GM21515 (cell line): ENCODE measurements around the gene SLC26A4.
"Not testable (repeated sequence)": the region's sequence is repeated elsewhere in the genome, so short reads cannot be mapped to it uniquely, and the experiment has no call there.

Experiments used
- ATAC-seq: cut with Tn5 transposase; IDR thresholded peaks from one replicate; pipeline ENCODE4 v1.9.1; 2021; ENCODE audit not compliant: unreplicated experiment

SLC26A4 gene

GRCh38 chr7:107660381-107661080 lies at the start of gene SLC26A4:
Gene SLC26A4 (plus strand): TSS chr7:107660828. CDS start chr7:107661642, 814 bp downstream.
- ATAC-seq, result no peak

GRCh38 chr7:107613439-107613838 lies 47.2 kb upstream of the SLC26A4 start:
- no peak for ATAC-seq

- no peak for ATAC-seq
Measured at GRCh38 chr7:107613948-107614347, 46.7 kb upstream of the SLC26A4 start.

DNA sequence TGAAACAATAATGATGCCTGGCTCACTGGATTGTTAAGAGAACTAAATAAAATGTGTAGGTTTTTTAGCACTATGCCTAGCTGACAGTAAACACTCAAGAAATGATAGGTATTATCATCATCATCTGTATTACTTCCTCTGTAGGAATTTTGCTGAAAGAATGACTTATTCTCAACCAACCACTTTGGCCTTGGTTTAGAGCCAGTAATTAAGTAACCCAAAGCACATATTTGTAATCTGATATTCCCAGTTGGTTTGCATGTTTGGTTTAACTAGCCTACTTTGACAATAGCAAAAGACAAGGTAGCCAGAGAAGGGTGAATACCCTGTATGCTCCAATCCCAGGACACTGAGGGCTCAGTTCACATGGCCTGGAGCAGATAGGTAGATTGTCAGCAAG lies 46.2 kb upstream of the SLC26A4 start:
- no peak for ATAC-seq

DNA sequence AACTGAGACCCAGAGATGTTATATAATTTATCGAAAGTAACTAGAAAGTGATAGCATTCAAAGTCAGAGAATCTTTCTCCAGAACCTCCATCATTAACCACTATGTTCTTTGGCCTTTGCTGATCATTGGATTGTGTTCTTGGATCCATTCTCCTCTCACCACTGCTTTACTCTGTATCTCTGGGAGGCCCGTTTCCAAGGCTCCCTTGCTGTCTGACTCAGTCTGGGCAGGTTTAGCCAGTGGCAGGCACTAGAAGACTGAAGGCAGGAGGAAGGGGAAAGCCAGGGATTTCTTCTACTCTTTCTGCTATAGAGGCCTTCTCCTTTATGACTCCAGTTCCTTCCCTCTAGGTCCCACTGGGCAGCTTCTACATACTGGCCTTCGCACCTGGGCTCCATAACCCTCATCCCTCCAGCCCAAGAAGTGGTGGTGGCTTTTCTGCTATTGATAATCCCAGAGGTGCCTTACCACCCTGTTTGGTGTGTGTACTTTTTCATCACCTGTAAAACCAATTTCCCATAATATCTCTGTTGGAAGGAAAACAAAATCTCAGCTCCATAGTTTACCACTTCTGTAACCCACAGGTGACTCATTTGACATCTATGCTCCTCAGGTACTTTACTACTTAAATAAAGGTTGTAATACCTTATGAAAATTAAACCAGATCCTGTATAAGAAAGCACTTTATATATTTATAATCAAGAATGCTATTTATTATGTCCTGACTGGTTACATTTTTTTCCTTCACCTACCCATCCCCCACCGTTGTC lies 44.5 kb upstream of the SLC26A4 start:
- no peak for ATAC-seq

- ATAC-seq, result no peak
Measured at GRCh38 chr7:107622429-107622828, 38.2 kb upstream of the SLC26A4 start.

GRCh38 chr7:107622894-107623293 lies 37.7 kb upstream of the SLC26A4 start:
- no peak for ATAC-seq

DNA sequence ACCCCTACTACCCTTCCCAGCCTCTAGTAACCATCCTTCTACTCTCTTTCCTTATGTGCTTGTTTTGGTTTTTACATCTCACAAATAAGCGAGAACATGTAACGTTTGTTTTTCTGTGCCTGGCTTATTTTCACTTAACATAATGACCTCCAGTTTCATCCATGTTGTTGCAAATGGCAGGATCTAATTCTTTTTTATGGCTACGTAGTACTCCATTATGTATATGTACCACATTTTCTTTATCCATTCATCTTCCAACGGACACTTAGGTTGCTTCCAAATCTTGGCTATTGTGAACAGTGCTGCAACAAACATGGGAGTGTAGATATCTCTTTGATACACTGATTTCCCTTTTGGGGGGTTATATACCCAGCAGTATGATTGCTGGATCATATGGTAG lies 33.6 kb upstream of the SLC26A4 start:
- no peak for ATAC-seq

DNA sequence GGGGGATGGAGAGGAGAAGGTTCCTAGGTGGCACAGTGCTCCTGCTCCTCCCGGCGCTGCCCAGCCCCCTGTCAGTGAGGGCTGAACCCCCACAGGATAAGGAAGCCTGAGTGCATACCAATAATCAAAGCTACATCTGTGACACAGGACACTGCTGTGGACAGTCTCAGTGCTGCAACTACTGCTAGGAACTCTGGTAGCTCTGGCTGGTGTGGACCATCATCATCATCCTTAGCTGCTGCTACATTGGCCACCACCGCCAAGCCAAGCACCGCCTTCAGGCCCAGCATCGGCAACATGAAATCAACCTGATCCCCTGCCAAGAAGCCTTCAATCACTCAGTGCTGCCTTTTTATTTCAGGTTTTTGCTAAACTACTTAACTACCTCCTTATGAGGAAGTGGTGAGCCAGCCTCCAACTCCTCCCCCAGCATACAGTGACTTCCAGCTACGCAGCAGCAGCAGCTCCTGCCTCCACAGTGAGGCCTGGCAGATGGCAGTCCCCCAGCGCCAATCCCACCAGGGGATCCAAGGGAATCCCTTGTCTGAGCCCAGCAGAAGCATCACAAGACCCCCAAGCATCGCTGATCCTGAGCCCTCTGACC lies 32.1 kb upstream of the SLC26A4 start:
- no peak for ATAC-seq

GRCh38 chr7:107630342-107630741 lies 30.3 kb upstream of the SLC26A4 start:
- no peak for ATAC-seq

DNA sequence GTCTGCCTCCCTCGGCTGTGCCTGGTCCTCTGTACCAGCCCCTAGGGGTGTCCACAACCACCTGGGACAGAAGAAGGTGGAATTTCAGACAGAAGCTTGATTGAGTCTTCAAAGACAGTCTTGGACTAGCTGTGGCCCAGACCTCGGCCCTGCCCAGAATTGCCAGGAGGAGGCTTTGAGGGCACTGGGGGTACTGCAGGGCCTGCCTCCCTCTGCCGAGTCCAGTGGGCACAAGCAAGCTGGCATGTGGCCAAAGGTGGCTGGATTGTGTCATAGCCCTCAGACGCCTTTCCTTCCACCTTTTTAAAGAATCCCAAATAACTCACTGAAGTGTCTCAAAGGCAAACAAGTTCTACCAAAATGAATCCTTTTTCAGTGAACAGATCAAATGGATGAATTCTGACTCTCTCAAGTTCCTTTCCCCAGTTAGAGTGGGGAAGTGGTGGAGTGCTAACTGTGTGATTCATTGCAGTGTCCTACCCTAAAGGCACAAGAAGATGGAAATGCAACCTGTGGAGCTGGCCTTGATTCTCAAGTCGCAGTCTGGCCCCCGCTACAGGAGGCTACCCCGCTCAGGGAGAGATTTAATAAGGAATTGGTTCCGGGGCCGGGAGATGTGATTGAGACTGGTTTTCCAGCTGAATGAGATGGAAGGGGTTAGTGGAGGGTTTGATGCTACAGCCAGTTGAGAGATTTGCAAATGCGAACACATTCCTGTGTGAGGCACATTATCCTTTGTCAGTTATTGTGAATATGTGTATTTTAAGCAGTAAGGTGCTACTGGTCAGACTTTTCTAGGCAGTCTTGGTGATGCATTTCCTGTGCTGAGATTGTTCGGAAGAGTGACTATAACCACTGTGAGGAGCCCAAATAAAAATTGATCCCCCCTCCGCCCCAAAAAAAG lies 28.8 kb upstream of the SLC26A4 start:
- ATAC-seq, result no peak

DNA sequence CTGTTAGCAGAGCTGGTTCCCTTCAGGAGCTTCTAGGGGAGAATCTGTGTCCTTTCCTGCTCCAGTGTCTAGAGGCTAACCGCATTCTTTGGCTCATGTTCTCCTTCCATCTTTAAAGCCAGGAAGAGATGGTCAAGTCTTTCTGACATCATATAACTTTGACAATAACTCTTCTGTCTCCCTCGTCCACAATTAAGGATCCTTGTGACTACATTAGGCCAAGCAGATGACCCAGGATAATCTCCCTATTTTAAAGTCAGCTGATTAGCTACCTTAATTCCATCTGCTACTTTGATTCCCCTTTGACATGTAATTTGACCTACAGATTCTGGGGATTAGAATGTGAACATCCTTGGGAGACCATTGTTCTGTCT lies 28.1 kb upstream of the SLC26A4 start:
- no peak for ATAC-seq

DNA sequence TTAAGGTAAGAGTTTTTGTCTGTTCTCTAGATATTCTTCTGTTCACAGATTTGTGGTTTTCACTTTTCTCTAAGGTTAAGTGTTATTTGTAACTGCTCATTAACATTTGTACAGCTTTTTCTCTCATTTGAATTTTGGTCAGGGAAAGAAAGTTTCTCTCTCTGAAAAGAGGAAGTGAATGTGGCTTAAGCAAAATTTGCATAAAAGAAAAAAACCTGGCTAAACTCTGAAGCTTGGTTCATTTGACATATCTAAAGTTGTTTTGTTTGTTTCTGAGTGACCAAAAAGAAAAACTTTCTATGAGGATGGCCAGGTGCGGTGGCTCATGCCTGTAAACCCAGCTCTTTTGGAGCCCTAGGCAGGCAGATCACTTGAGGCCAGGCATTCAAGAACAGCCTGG lies 22.0 kb upstream of the SLC26A4 start:
- ATAC-seq, result peak; percentile 89

GRCh38 chr7:107639070-107639469 lies 21.6 kb upstream of the SLC26A4 start:
- not testable (repeated sequence) for ATAC-seq

DNA sequence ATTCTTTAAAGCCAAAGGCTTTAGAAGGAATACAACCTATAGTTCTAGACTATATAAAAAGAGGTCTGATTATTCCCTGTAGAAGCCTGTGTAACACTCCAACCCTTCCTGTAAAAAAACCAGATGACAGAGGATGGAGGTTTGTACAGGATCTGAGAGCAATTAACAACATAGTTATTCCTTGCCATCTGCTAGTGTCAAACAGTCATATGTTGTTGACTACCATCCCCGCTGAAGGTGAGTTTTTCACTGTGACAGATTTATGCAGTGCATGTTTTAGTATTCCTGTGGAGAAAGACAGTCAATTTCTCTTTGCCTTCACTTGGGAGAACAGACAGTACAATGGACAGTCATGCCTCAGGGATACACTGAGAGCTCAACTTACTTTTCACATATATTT lies 19.0 kb upstream of the SLC26A4 start:
- ATAC-seq, result no peak

- no peak for ATAC-seq
Measured at GRCh38 chr7:107642501-107642900, 18.1 kb upstream of the SLC26A4 start.

DNA sequence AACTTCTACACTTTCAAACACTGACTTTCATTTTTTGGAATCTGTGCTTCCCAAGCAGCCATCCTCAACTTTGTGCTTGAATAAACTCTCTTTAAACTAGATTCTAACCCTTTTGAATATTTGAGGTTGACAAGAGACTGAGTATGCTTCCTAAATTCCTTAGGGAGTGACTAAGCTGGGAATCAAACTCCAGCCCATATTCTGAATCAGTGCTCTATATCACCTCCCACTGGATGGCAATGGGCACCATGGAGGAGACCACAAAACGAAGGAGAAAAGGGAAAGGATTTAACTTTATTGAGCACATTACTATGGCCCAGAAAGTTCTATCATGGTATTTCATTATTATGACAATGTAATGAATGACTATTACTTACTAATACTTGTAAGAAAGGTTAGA lies 17.2 kb upstream of the SLC26A4 start:
- no peak for ATAC-seq

GRCh38 chr7:107643938-107644308 lies 16.7 kb upstream of the SLC26A4 start:
- ATAC-seq, result no peak

- no peak for ATAC-seq
Measured at GRCh38 chr7:107644309-107644974, 16.2 kb upstream of the SLC26A4 start.

DNA sequence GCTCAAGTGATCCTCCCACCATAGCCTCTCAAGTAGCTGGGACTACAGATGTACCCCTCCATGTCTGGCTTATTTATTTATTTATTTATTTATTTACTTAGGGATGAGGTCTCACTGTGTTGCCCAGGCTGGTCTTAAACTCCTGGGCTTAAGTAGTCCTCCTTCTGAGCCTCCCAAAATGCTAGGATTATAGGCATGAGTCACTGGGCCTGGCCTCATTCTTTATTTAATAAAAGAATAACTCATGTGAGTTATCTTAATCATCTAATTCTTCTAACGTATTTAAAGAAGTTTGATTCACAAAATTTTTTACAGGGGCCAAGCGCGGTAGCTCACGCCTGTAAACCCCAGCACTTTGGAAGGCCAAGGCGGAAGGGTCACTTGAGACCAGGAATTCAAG lies 8.0 kb upstream of the SLC26A4 start:
- ATAC-seq, result no peak

DNA sequence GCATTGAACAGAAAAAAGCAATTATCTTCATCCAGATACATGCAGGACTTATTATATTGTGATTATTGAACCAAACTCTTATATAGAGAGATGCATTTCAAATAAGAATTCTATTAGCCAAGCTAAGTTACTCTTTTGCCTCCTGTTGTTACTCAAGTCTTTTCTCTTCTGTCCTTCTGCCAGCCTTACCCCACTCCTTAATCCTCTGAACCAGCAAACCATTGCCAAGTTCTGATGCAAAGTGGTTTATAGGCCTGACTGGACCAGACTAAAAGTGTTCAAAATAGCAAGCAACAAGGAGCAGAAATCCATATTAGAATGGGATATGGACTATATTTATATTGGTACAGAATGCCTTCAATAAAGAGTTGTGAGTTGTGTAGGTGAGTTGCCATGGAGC lies 2.2 kb upstream of the SLC26A4 start:
- ATAC-seq, result no peak
